OCI-LY1 (cell line): ENCODE results near the gene FOXL3.

Experiments used
- EZH2 ChIP-seq: fragments of 200-600 bp; sonication (generic), shearing (Covaris generic); IDR thresholded peaks from 2 replicates; pipeline ENCODE4 v1.8.0; 2017; ENCODE audit warnings: borderline replicate concordance, mixed run types, mild to moderate bottlenecking, antibody characterized with exemption, low read length, moderate library complexity, mixed read lengths
- TF ChIP-seq, protein P1 (sequence below): fragments of 200-600 bp; sonication (generic), shearing (Covaris generic); IDR thresholded peaks from 2 replicates; pipeline ENCODE4 v1.5.1; 2017; ENCODE audit warnings: mild to moderate bottlenecking, antibody characterized with exemption, low read length, moderate library complexity, mixed read lengths

DNA sequence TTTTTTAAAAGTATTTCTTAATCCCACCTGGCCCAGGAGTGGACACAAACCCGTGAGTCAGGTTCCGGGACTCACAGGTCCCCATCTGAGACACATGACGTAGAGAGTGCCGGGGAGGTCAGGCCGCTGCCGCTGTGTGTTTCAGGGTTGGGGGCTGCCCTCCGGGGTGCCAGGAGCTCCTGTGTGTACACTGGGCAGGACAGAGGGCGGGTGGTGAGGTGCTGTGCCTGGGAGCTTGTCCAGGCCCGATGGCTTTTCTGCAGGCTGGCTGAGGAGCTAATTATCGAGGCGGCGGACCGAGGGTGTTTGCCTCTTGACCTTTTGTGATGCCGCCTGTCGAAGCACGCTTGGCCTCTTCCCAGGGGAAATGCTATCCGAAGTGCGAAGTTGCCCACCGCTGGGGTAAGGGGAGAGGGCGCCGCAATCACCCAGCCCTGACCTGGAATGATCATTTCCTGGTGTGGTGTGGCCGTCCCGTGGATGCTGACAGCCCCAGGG, 42.1 kb downstream of the FOXL3 start:
- TF ChIP-seq, protein P1, sequence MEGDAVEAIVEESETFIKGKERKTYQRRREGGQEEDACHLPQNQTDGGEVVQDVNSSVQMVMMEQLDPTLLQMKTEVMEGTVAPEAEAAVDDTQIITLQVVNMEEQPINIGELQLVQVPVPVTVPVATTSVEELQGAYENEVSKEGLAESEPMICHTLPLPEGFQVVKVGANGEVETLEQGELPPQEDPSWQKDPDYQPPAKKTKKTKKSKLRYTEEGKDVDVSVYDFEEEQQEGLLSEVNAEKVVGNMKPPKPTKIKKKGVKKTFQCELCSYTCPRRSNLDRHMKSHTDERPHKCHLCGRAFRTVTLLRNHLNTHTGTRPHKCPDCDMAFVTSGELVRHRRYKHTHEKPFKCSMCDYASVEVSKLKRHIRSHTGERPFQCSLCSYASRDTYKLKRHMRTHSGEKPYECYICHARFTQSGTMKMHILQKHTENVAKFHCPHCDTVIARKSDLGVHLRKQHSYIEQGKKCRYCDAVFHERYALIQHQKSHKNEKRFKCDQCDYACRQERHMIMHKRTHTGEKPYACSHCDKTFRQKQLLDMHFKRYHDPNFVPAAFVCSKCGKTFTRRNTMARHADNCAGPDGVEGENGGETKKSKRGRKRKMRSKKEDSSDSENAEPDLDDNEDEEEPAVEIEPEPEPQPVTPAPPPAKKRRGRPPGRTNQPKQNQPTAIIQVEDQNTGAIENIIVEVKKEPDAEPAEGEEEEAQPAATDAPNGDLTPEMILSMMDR = no peak
- TF ChIP-seq EZH2 = no peak
